K562 (cell line): ENCODE data around the gene ZBTB7A. TPM values are rescaled to one million over a fixed set of nuclear protein-coding genes. Genes with fewer than 3 reads are reported as not detected.

Source experiments
- CREBBP ChIP-seq: IDR thresholded peaks from one replicate; pipeline ENCODE4 v1.6.1; 2012; ENCODE audit warnings: low read depth, mild to moderate bottlenecking, control low read depth, inconsistent platforms, low read length
- ESRRA ChIP-seq: fragments of 450-650 bp; IDR thresholded peaks from 2 replicates; pipeline ENCODE4 v1.6.1; 2014; ENCODE audit warnings: low read depth, mild to moderate bottlenecking, moderate library complexity, borderline replicate concordance
- HNRNPL ChIP-seq: fragments of 200-400 bp; formaldehyde crosslinking; IDR thresholded peaks from 2 replicates; pipeline ENCODE4 v1.6.1; 2017; ENCODE audit warnings: low read depth, mild to moderate bottlenecking, low read length
- KLF6 ChIP-seq: fragments of 250-450 bp; sonication (Bioruptor Pico); IDR thresholded peaks from 2 replicates; pipeline ENCODE4 v1.4.0; 2020; ENCODE audit warnings: mild to moderate bottlenecking, moderate library complexity, borderline replicate concordance
- PHF8 ChIP-seq: fragments of 200-600 bp; sonication (generic); IDR thresholded peaks from 2 replicates; pipeline ENCODE4 v1.6.1; 2012; ENCODE audit warnings: mixed run types, mild to moderate bottlenecking, inconsistent platforms, low read length, moderate library complexity, borderline replicate concordance
- TRIM28 ChIP-seq: fragments of 450-650 bp; IDR thresholded peaks from 2 replicates; pipeline ENCODE4 v1.6.1; 2017
- ZC3H11A ChIP-seq: IDR thresholded peaks from 2 replicates; pipeline ENCODE4 v1.6.1; 2012; ENCODE audit warnings: low read depth, low read length, improper control_type of control experiment
- ZHX1 ChIP-seq: fragments of 150-350 bp; conservative IDR thresholded peaks from 2 replicates; pipeline ENCODE4 v1.6.1; 2014; ENCODE audit warnings: low read length
- ZNF212 ChIP-seq: fragments of 450-650 bp; formaldehyde crosslinking; IDR thresholded peaks from 2 replicates; pipeline ENCODE4 v1.4.0; 2020; ENCODE audit warnings: mild to moderate bottlenecking
- ZNF217 ChIP-seq: sonication (generic); formaldehyde crosslinking; IDR thresholded peaks from 2 replicates; pipeline ENCODE4 v1.8.0; 2022; ENCODE audit warnings: mild to moderate bottlenecking, missing genetic modification reagents
- ZNF24 ChIP-seq: fragments of 450-650 bp; IDR thresholded peaks from 2 replicates; pipeline ENCODE4 v1.6.1; 2016
- ZNF511 ChIP-seq: sonication (generic); formaldehyde crosslinking; IDR thresholded peaks from 2 replicates; pipeline ENCODE4 v1.8.0; 2022; ENCODE audit warnings: mild to moderate bottlenecking, missing genetic modification reagents
- ZNF766 ChIP-seq: fragments of 200-800 bp; sonication (Bioruptor generic); conservative IDR thresholded peaks from 2 replicates; pipeline ENCODE4 v1.6.1; 2016; ENCODE audit warnings: missing genetic modification characterization, missing compliant biosample characterization
- polyA plus RNA-seq, 8 experiments: library from polyadenylated mRNA; depleted of rRNA in 4 of 8; stranded (reverse) in 5 of 8; unstranded in 3 of 8; fragments of >200 nt; fragmentation: Nextera tagmentation in 2 of 8; fragmentation: Illumina TruSeq in 1 of 8; extraction: Ambion mirVana in 2 of 8; extraction: Trizol in 1 of 8; gene quantifications; 2 replicates each; pipeline versions ENCODE4 v1.2.1 to v1.2.3, GENCODE V29; 2011 to 2014; ENCODE audit warnings: inconsistent platforms in 1 of 8, missing spikeins in 1 of 8
- total RNA-seq, 7 experiments: library from RNA; depleted of rRNA in 6 of 7; stranded (reverse); fragments of >200 nt in 6 of 7; fragmentation: Illumina TruSeq in 2 of 7; extraction: Trizol in 2 of 7; gene quantifications; 2 replicates each; pipeline versions ENCODE4 v1.2.1 to v1.2.3, GENCODE V29; 2011 to 2021; ENCODE audit warnings: low replicate concordance in 1 of 7
- TF ChIP-seq, protein P1 (sequence below): fragments of 450-650 bp; IDR thresholded peaks from 2 replicates; pipeline ENCODE4 v1.6.1; 2016; ENCODE audit warnings: low read depth
- TF ChIP-seq, protein P2 (sequence below): fragments of 250-450 bp; sonication (Bioruptor Pico); IDR thresholded peaks from 2 replicates; pipeline ENCODE4 v1.5.0; 2020; ENCODE audit warnings: mild to moderate bottlenecking

ZBTB7A gene
- total and polyA plus RNA-seq, 9 of the 15 experiments (the other 6 are each of a cell fraction or from before 2014, with no cell fraction given): 0.11 to 34.0 (median 4.6) TPM

- TF ChIP-seq ZNF511 (CRISPR knock-in tag) (no peak), ZNF24 (no peak), TRIM28 (no peak), ESRRA (no peak), ZNF217 (CRISPR knock-in tag) (no peak), ZNF212 (CRISPR knock-in tag) (no peak), ZC3H11A (no peak), PHF8 (peak; percentile 32; the same call in 1 of the 2 replicates), ZHX1 (no peak), HNRNPL (no peak), ZNF766 (peak; percentile 74; the same call in 1 of the 2 replicates), KLF6 (CRISPR knock-in tag) (no peak), CREBBP (no peak)
- TF ChIP-seq, protein P1, sequence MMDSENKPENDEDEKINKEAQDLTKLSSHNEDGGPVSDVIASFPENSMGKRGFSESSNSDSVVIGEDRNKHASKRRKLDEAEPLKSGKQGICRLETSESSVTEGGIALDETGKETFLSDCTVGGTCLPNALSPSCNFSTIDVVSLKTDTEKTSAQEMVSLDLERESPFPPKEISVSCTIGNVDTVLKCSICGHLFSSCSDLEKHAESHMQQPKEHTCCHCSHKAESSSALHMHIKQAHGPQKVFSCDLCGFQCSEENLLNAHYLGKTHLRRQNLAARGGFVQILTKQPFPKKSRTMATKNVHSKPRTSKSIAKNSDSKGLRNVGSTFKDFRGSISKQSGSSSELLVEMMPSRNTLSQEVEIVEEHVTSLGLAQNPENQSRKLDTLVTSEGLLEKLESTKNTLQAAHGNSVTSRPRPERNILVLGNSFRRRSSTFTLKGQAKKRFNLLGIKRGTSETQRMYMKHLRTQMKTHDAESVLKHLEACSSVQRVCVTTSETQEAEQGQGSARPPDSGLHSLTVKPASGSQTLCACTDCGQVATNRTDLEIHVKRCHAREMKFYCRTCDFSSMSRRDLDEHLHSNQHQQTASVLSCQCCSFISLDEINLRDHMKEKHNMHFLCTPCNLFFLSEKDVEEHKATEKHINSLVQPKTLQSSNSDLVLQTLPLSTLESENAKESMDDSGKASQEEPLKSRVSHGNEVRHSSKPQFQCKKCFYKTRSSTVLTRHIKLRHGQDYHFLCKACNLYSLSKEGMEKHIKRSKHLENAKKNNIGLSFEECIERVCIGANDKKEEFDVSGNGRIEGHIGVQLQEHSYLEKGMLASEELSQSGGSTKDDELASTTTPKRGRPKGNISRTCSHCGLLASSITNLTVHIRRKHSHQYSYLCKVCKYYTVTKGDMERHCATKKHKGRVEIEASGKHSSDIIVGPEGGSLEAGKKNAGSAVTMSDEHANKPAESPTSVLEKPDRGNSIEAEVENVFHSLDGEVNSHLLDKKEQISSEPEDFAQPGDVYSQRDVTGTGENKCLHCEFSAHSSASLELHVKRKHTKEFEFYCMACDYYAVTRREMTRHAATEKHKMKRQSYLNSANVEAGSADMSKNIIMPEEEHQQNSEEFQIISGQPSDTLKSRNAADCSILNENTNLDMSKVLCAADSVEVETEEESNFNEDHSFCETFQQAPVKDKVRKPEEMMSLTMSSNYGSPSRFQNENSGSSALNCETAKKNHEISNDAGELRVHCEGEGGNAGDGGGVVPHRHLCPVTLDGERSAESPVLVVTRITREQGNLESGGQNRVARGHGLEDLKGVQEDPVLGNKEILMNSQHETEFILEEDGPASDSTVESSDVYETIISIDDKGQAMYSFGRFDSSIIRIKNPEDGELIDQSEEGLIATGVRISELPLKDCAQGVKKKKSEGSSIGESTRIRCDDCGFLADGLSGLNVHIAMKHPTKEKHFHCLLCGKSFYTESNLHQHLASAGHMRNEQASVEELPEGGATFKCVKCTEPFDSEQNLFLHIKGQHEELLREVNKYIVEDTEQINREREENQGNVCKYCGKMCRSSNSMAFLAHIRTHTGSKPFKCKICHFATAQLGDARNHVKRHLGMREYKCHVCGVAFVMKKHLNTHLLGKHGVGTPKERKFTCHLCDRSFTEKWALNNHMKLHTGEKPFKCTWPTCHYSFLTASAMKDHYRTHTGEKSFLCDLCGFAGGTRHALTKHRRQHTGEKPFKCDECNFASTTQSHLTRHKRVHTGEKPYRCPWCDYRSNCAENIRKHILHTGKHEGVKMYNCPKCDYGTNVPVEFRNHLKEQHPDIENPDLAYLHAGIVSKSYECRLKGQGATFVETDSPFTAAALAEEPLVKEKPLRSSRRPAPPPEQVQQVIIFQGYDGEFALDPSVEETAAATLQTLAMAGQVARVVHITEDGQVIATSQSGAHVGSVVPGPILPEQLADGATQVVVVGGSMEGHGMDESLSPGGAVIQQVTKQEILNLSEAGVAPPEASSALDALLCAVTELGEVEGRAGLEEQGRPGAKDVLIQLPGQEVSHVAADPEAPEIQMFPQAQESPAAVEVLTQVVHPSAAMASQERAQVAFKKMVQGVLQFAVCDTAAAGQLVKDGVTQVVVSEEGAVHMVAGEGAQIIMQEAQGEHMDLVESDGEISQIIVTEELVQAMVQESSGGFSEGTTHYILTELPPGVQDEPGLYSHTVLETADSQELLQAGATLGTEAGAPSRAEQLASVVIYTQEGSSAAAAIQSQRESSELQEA: no peak
- TF ChIP-seq, protein P2, sequence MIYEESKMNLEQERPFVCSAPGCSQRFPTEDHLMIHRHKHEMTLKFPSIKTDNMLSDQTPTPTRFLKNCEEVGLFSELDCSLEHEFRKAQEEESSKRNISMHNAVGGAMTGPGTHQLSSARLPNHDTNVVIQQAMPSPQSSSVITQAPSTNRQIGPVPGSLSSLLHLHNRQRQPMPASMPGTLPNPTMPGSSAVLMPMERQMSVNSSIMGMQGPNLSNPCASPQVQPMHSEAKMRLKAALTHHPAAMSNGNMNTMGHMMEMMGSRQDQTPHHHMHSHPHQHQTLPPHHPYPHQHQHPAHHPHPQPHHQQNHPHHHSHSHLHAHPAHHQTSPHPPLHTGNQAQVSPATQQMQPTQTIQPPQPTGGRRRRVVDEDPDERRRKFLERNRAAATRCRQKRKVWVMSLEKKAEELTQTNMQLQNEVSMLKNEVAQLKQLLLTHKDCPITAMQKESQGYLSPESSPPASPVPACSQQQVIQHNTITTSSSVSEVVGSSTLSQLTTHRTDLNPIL: no peak
These were observed 1.1 kb downstream of the ZBTB7A start (continued) for GRCh38 chr19:4065430-4066175.
